Fibroblast of pulmonary artery (primary cell): ENCODE data around the gene SYNPO2L.

Source experiments
- DNase-seq: peaks from one replicate; pipeline ENCODE4 v3.0.0-alpha.2; 2010; ENCODE audit warnings: low read depth
- H3K4me3 ChIP-seq: replicated peaks from 2 replicates; pipeline ENCODE4 v1.5.1; 2011; ENCODE audit warnings: low read depth, mild to moderate bottlenecking, control low read depth, low read length, moderate library complexity
- CTCF ChIP-seq: IDR thresholded peaks from 2 replicates; pipeline ENCODE4 v1.5.1; 2011; ENCODE audit warnings: mild to moderate bottlenecking, control low read depth, low read length, inconsistent platforms; ENCODE audit errors: missing control alignments

The SYNPO2L gene

GRCh38 chr10:73609116-73609515 lies 46.7 kb downstream of the SYNPO2L start:
- H3K4me3 ChIP-seq, result no peak overlapping the region
- no peak for TF ChIP-seq CTCF
- DNase-seq, result no peak

- no peak for TF ChIP-seq CTCF
- no peak for DNase-seq
- H3K4me3 ChIP-seq, result no peak overlapping the region
Measured at GRCh38 chr10:73601486-73601921, 54.3 kb downstream of the SYNPO2L start.

GRCh38 chr10:73597346-73597745 lies 58.5 kb downstream of the SYNPO2L start:
- no peak for DNase-seq
- no peak for TF ChIP-seq CTCF
- no peak overlapping the region for H3K4me3 ChIP-seq
